Stimulated activated naive CD4-positive, alpha-beta T cell treated with Interleukin-2 at 50 U/mL for 16 hours (primary cell): ENCODE measurements around the gene DLEU7.

Source experiments
- DNase-seq: peaks from one replicate; lab custom pipeline; 2025; lab: John Stamatoyannopoulos, UW

DLEU7 gene

GRCh38 chr13:50843257-50844083 lies at the start of gene DLEU7:
DLEU7 (minus strand) TSS chr13:50843692; CDS start chr13:50843646, 46 bp downstream.
- no peak for DNase-seq

DNA sequence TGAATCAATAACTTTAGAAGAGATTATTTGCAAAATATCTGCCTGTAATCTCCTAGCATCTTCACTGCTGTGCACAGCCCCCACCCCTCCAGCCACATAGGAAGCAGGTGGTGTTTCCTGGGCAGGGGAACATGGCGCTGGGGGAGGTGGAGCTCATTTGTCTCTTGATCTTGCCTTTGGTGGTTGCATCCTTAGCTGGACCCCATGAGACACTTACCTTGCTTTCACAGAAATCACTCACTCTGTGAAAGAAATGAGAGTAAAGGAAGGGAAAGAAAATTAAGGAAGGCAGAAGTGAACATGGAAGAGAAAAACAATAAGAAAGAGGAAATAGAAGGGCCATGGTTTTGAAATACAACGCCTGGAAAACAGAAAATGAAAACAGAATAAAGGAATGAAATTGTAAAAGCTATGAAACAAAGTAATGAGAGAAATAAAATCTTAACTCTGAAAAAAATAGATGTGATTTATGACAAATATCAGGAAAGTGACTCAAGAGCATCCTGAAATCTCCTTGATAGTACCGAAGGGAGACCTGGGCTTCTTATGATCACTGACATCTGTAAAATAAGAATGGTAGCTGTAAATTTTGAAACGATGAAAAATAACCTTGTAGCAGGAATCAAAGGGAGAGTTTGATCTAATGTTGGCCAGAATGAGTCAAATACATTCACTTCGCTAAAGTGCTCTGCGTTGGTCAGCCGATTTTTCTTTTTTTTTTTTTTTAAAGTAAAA lies 48.9 kb upstream of the DLEU7 start:
- DNase-seq = no peak

DNA sequence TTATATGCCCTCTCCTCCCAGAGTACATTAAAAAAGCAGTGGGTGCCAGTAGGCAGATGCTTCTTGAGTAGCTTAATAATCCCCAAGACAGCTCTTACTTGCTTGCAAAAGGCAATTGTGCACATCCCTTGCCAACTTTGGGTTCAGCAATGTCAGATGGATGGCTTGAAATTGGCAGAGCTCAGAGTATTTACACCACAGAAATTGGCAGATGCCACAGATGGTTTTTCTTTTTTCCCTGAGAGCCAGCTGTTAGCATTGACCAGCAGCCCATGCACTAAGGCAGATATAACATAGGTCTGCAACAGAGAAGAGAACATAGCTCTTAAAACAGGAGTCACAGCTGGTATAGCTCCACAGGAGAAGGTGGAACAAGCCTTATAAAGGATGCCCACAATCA lies 47.7 kb upstream of the DLEU7 start:
- no peak for DNase-seq

DNA sequence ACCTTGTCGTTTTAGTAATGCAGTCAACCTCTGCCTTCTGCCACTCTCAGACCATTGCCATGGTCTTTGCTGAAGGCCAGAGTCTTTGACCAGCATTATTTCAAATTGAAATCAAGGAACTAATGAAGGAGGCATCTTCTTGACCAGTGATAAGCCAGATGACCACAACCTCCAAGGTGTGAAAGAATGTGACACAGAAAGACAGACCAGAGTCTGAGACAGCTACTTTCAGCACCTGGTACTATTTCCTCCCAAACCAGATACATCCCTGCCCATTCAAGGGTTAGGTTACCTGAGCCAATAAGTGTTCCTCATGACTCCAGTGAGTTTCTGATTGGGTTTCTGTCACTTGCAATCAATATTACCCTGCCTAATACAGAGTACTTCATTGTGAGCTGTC lies 45.8 kb upstream of the DLEU7 start:
- DNase-seq = no peak

GRCh38 chr13:50888362-50888761 lies 44.9 kb upstream of the DLEU7 start:
- DNase-seq = no peak

DNA sequence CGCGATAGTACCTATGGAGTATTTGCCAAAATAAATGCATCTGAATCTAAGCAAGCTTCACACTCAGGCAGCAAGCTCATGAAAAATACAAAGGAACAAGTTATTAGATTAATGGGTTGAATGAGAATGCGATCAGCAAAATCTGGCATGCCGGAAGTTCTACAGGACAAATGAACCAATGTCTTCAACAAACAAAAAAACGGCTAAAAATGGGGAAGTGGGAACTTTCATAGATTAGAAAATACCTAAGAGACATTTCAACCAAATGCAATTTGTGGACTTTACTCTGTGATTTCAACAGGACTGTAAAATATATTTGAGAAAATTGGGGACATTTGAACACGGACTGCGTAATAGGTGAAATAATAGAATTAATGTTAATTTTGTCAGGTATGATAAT lies 43.7 kb upstream of the DLEU7 start:
- DNase-seq = no peak

DNA sequence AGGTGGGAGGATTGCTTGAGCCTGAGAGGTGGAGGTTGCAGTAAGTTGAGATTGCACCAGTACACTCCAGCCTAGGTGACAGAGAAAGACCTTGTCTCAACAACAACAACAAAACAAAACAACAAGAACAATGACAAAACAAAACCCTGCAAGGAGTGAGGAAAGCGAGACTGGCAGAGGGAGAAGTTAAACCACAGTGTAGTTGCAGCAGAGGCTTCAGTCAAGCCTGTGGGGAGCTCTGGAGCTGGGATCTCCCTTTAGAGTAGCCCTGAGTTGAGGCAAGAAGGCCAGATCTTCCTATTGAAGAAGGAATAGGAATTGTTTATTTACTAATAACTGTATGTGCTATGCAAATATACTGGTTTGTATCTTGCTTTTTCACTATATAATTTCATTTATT lies 40.8 kb upstream of the DLEU7 start:
- DNase-seq = no peak

GRCh38 chr13:50883728-50884127 lies 40.2 kb upstream of the DLEU7 start:
- no peak for DNase-seq

DNA sequence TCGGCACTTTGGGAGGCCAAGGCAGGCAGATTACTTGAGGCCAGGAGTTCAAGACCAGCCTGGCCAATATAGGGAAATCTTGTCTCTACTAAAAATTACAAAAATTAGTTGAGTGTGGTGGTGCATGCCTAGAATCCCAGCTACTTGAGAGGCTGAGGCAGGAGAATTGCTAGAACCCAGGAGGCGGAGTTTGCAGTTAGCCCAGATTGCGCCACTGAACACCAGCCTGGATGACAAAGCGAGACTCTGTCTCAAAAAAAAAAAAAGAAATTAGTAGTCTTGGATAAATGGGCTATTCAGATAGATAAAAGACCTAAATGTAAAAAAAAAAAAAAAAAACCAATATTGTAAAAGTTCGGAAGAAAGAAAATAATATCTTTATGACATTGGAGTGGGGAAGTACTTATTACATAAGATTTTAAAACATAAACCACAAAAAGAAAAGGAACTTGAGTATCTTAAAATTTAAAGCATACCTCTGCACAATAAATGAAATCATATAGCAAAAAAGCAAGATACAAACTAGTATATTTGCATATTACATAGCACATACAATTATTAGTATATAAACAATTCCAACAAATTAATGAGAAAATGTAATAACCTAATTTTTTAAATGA lies 39.4 kb upstream of the DLEU7 start:
- DNase-seq = no peak

DNA sequence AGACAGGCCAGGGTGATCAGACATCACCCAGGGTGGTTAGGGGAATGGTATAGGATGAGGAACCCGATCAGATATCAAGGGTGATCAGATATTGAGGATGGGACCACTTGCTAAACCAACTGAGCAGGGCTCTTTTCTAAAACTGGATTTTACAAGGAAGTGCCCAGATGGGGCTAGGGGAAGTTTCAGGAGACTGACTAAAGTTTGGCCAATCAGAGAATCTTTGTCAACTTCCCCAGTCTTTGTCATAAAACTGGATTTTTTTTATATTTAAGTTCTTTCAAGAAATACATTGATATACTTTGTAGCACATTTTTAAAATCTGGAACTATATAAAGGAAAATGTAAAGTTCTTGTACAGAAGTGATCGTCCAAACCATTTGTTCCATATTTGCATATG lies 30.5 kb upstream of the DLEU7 start:
- DNase-seq = no peak

DNA sequence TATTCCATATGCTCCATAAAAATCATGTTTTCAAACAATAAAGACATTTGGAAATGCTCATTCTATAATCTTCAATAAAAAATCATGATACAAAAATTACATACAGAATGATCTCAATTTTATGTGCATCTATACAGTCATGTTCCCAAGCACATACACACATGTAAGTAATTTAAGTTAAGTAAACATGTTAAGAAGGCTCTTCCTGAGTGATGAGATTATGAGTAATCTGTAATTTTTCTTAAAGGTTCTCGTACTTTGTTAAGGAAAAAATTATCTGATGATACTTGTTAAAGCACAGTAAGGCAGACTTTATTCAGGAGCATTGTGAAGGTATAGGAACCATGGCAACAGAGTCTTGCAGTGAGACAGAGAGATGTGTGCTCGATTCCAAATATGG lies 30.0 kb upstream of the DLEU7 start:
- DNase-seq = no peak

DNA sequence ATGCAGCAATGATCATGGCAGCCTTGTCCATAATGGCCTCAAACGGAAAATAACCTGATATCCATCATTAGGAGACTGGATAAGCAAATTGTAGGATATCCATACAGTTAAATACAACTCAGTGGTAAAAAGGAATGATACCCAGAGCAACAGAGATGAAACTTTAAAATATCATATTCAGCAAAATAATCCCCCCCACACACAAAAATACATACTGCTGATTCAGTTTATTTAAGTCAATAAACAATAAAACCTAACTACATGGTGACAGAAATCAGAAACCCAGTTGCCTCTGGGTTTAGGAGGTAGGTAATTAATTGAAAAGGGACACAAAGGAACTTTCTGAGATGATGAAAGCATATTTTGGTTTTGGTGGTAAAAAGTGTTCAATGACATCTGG lies 27.9 kb upstream of the DLEU7 start:
- DNase-seq = no peak

- no peak for DNase-seq
Measured at GRCh38 chr13:50867637-50867945, 24.1 kb upstream of the DLEU7 start.

GRCh38 chr13:50866817-50867636 lies 23.5 kb upstream of the DLEU7 start:
- no peak for DNase-seq

DNA sequence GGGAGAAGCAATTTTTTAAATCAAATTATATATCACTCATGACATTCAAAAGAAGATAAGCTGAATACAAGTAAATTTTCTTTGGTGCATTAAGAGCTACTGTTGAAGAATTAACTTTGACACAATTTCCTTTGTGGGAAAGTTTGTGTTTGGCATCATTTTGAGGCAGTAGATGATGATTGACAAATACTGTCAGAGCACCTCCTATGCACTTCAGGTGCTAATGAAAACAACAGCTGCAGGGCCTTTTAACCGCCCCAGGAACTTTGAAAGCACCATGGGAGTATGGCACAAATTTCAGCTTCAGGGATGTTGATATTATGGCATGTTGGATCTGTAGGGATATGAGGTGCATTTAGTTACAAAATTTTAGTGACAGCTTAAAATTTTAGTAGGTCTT lies 21.0 kb upstream of the DLEU7 start:
- no peak for DNase-seq

GRCh38 chr13:50855681-50856080 lies 12.2 kb upstream of the DLEU7 start:
- no peak for DNase-seq

- no peak for DNase-seq
Measured at GRCh38 chr13:50850445-50850844, 7.0 kb upstream of the DLEU7 start.

DNA sequence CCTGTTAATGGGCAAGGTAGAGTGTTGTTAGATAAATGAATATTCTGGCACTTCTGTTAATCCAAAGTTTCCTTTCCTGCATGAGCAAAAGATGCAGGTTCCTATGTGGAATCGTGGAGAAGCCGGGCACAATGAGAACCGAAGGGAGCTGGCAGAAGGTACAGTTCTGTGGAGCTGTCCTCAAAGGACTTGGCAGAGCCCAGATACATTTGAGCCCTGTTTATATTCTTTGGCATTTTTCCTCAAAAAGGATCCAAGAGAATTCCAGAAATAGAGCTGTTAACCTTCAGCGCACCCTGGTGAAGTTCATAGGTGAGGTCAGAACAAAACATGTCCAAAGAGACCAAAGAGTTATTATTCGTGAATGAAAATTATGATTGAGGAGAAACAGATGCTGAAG lies 4.0 kb upstream of the DLEU7 start:
- no peak for DNase-seq

- DNase-seq = no peak
Measured at GRCh38 chr13:50846861-50847475, 3.5 kb upstream of the DLEU7 start.

- DNase-seq = no peak
Measured at GRCh38 chr13:50845211-50845610, 1.7 kb upstream of the DLEU7 start.

DNA sequence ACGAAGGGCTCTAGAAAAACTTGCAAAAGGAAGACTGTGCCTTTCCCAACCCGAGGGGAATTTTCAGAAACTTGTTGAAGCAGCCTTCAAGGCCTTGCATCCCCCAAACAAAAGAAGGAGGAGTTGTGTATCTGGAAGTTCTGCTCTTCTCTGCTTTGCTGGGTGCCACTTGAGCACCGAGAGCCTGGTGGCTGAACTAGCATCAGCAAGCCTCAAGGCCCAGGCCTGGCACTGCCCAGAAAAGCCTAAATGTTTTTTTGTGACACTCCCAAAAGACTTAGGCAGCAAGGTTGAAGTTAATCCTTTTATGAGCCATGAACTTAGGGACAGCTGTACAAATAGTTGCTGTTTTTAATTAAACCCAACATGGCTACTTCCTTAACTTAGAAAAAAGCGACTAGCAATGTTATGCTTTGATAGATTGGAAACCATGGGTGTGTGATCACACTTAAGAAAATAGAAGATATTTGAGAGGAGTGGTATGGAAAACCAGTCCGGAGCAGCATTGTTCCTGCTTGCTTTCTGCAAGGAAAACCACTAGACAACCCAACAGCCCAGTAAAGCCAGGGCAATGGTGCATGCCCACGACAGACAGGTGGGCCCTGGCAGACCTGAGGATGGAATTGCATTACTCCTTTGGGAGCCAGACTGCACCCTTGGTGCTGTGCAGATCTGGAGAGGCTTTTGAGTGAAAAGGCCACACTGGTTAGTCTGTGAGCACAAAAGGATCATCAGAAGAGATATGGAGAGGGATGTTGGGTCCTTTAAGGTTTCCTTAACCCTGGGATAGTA lies 788 bp upstream of the DLEU7 start:
- no peak for DNase-seq
